Measurements from ENCODE around the gene AP5B1. TPM values are rescaled to one million over a fixed set of nuclear protein-coding genes. Genes with fewer than 3 reads are reported as not detected.

The AP5B1 gene
- total and polyA plus RNA-seq, 9 of the 15 experiments (the other 6 are each of a cell fraction or from before 2014, with no cell fraction given) = 0.51 to 24.2 (median 5.1) TPM

GRCh38 chr11:65779919-65780769 is 632 bp downstream of the AP5B1 start (continued):
- TF ChIP-seq ARID3A (IDR thresholded peaks at IDR 0.05; ENCODE audit: borderline replicate concordance, low read depth, low read length) (no peak), ZNF785 (CRISPR knock-in tag; IDR thresholded peaks at IDR 0.05) (no peak), CC2D1A (IDR thresholded peaks at IDR 0.05) (no peak), CHD4 (IDR thresholded peaks at IDR 0.05; ENCODE audit: insufficient read depth, insufficient replicate concordance, low read depth, low read length, poor library complexity, severe bottlenecking) (no peak), RFX7 (CRISPR knock-in tag; IDR thresholded peaks at IDR 0.05) (no peak), ZNF561 (CRISPR knock-in tag; conservative IDR thresholded peaks at IDR 0.05) (no peak), THRAP3 (IDR thresholded peaks at IDR 0.05; ENCODE audit: borderline replicate concordance) (no peak), ZNF436 (CRISPR knock-in tag; IDR thresholded peaks at IDR 0.05) (no peak), CREB1 (IDR thresholded peaks at IDR 0.05) (no peak), CREB1 (CRISPR knock-in tag; IDR thresholded peaks at IDR 0.05) (peak; percentile 75), NKRF (IDR thresholded peaks at IDR 0.05; ENCODE audit: borderline replicate concordance) (peak; percentile 52; the same call in 1 of the 2 replicates), TSC22D4 (tag; IDR thresholded peaks at IDR 0.05) (no peak), HDAC2 (IDR thresholded peaks at IDR 0.05) (no peak), PHF21A (IDR thresholded peaks at IDR 0.05; ENCODE audit: borderline replicate concordance, low read depth) (no peak), E2F3 (CRISPR knock-in tag; IDR thresholded peaks at IDR 0.05) (peak; percentile 75; the same call in 1 of the 2 replicates), ZBTB12 (CRISPR knock-in tag; IDR thresholded peaks at IDR 0.05) (no peak)
